ENCODE data around the gene SDK1.

SDK1 gene

GRCh38 chr7:4079956-4080355, 778.9 kb downstream of the SDK1 start:
- Histone ChIP-seq H3K4me3 (ENCODE audit: low read depth in 1 of 2, low read length in 1 of 2) (no peak overlapping the region), H3K27me3 (no peaks in the 10 kb centered on the region), H3K4me1 (ENCODE audit: control insufficient read depth in 1 of 2, insufficient read depth in 1 of 2, low read depth in 1 of 2, low read length in 1 of 2) (no peaks in the 10 kb centered on the region), H3K9me3 (no peaks in the 10 kb centered on the region), H3K36me3 (no peaks in the 10 kb centered on the region), H3K27ac (no peak overlapping the region)
- no peak for TF ChIP-seq CTCF (IDR thresholded peaks at IDR 0.05)

- no peaks in the 10 kb centered on the region for H3K27me3 ChIP-seq
- H3K36me3 ChIP-seq, result no peaks in the 10 kb centered on the region
- no peak overlapping the region for H3K4me3 ChIP-seq (ENCODE audit: low read depth in 1 of 2, low read length in 1 of 2)
- H3K4me1 ChIP-seq (ENCODE audit: control insufficient read depth in 1 of 2, insufficient read depth in 1 of 2, low read depth in 1 of 2, low read length in 1 of 2), result peaks cover 3 to 5% of the 10 kb centered on the region in 2 experiments
- TF ChIP-seq CTCF (IDR thresholded peaks at IDR 0.05), result no peak
- no peaks in the 10 kb centered on the region for H3K9me3 ChIP-seq
- H3K27ac ChIP-seq, result no peak overlapping the region
Observed at GRCh38 chr7:4080954-4081353, 779.9 kb downstream of the SDK1 start.

GRCh38 chr7:4083513-4083912, 782.5 kb downstream of the SDK1 start:
- H3K9me3 ChIP-seq, result no peaks in the 10 kb centered on the region
- TF ChIP-seq CTCF (IDR thresholded peaks at IDR 0.05), result no peak
- no peak overlapping the region for H3K4me3 ChIP-seq (ENCODE audit: low read depth in 1 of 2, low read length in 1 of 2)
- H3K27me3 ChIP-seq, result no peaks in the 10 kb centered on the region
- H3K36me3 ChIP-seq, result no peaks in the 10 kb centered on the region
- peaks cover 12 to 13% of the 10 kb centered on the region in 2 experiments for H3K4me1 ChIP-seq (ENCODE audit: control insufficient read depth in 1 of 2, insufficient read depth in 1 of 2, low read depth in 1 of 2, low read length in 1 of 2)
- peak overlapping the region; percentile 53 for H3K27ac ChIP-seq

- no peaks in the 10 kb centered on the region for H3K27me3 ChIP-seq
- TF ChIP-seq CTCF (IDR thresholded peaks at IDR 0.05), result no peak
- no peaks in the 10 kb centered on the region for H3K9me3 ChIP-seq
- no peak overlapping the region for H3K4me3 ChIP-seq (ENCODE audit: low read depth in 1 of 2, low read length in 1 of 2)
- peaks cover 12 to 13% of the 10 kb centered on the region in 2 experiments for H3K4me1 ChIP-seq (ENCODE audit: control insufficient read depth in 1 of 2, insufficient read depth in 1 of 2, low read depth in 1 of 2, low read length in 1 of 2)
- H3K27ac ChIP-seq, result peak overlapping the region; percentile 53
- H3K36me3 ChIP-seq, result no peaks in the 10 kb centered on the region
Observed at GRCh38 chr7:4084271-4084670, 783.2 kb downstream of the SDK1 start.

- H3K27me3 ChIP-seq, result no peaks in the 10 kb centered on the region
- H3K4me1 ChIP-seq (ENCODE audit: control insufficient read depth in 1 of 2, insufficient read depth in 1 of 2, low read depth in 1 of 2, low read length in 1 of 2), result peaks cover 12 to 13% of the 10 kb centered on the region in 2 experiments
- H3K36me3 ChIP-seq, result no peaks in the 10 kb centered on the region
- H3K27ac ChIP-seq, result peak overlapping the region; percentile 70
- H3K4me3 ChIP-seq (ENCODE audit: low read depth in 1 of 2, low read length in 1 of 2), result peak overlapping the region in 1 of 2 experiments; percentile 2
- TF ChIP-seq CTCF (IDR thresholded peaks at IDR 0.05), result no peak
- H3K9me3 ChIP-seq, result no peaks in the 10 kb centered on the region
Observed at GRCh38 chr7:4085937-4086691, 785.1 kb downstream of the SDK1 start.
